ENCODE results near the gene SASH3. TPM values are rescaled to one million over a fixed set of nuclear protein-coding genes. Genes with fewer than 3 reads are reported as not detected.
A peak's percentile ranks its signal among the peaks of the same experiment; 100 is the strongest.
"Not testable (repeated sequence)": the region's sequence is repeated elsewhere in the genome, so short reads cannot be mapped to it uniquely, and the experiment has no call there.

The SASH3 gene
- polyA plus RNA-seq, 4 donors: 3.8 to 11.1 (median 7.8) TPM

DNA sequence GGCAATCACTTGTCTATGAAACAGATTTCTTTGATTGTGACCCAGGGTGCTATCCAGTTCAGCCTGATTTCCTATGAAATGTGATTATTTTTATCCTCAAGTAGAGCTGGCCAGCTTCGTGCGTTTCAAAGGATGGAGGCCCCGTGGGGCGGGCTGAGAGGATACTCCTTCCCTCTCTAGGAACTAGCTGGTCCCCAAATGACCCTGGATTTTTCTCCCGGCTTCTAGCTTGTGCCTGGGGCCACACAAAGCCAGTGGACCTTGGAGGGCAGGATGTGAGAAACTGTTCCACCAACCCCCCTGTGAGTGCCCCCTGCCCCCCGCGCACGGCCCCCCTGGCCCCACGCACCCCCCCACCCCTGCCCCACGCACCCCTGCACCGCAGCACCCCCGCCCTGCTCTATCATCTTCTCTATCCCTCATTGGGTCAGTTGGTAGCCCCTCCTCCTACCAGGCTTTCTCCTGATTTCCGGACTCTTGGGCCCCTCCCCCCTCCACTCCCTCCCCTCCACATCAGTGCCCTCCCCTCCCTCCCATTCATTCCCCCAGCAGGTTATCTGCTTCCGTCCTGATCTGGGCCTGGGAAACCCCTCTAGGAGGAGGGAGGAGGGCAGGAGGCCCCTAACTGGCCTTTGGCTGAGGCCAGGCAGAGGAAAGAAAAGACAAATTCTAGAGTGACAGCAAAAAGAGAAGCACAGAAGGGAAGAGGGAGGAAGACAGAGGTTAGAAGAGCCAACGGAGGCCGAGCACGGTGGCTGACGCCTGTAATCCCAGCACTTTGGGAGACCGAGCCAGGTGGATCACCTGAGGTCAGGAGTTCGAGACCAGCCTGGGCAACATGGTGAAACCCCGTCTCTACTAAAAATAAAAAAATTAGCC lies 37.6 kb upstream of the SASH3 start:
- 47 to 79% (median 62%) methylated on average over 17 to 21 of the region's 21 CpGs for WGBS, 3 donors
- Histone ChIP-seq H3K9me3 (ENCODE audit: control insufficient read depth in 2 of 2, insufficient read depth in 1 of 2, low read depth in 1 of 2, low read length in 1 of 2) (no peaks in the 10 kb centered on the region), H3K27ac (ENCODE audit: low read depth in 1 of 3, low read length in 2 of 3) (peak overlapping the region in 1 of 3 donors; percentile 20), H3K36me3 (ENCODE audit: control insufficient read depth in 3 of 3, insufficient read depth in 2 of 3, low read depth in 1 of 3, low read length in 3 of 3) (peaks cover 0 to 33% (median 0%) of the 10 kb centered on the region in 3 donors), H3K27me3 (ENCODE audit: control insufficient read depth in 3 of 3, insufficient read depth in 3 of 3, low read length in 3 of 3) (no peaks in the 10 kb centered on the region), H3K4me1 (ENCODE audit: control insufficient read depth in 3 of 3, insufficient read depth in 2 of 3, low read depth in 1 of 3, low read length in 2 of 3) (peaks cover 0 to 15% (median 0%) of the 10 kb centered on the region in 3 donors), H3K4me3 (ENCODE audit: low read depth in 1 of 3, low read length in 3 of 3) (no peak overlapping the region)
- FAIRE-seq: no peak
- DNase-seq: no peak

DNA sequence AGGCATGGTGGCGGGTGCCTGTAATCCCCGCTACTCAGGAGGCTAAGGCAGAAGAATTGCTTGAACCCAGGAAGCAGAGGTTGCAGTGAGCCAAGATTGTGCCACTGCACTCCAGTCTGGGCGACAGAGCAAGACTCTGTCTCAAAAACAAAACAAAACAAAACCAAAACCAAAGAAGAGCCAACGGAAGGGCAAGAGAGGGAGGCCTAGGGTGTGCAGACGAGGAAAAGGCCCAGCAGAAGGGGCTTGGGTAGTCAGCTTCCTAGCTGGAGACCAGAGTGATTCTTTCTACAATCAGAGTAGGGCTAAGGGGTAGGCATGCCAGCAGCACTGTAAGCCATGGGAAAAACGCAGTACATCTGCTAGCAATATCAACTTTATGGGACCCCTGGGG lies 37.0 kb upstream of the SASH3 start:
- FAIRE-seq; H3K27me3 ChIP-seq (ENCODE audit: control insufficient read depth in 3 of 3, insufficient read depth in 3 of 3, low read length in 3 of 3); DNase-seq; H3K9me3 ChIP-seq (ENCODE audit: control insufficient read depth in 2 of 2, insufficient read depth in 1 of 2, low read depth in 1 of 2, low read length in 1 of 2); H3K4me3 ChIP-seq (ENCODE audit: low read depth in 1 of 3, low read length in 3 of 3); H3K4me1 ChIP-seq (ENCODE audit: control insufficient read depth in 3 of 3, insufficient read depth in 2 of 3, low read depth in 1 of 3, low read length in 2 of 3); H3K27ac ChIP-seq (ENCODE audit: low read depth in 1 of 3, low read length in 2 of 3): not testable (repeated sequence)
- 73 to 75% (median 74%) methylated on average over 6 of the region's 6 CpGs for WGBS, 3 donors
- peaks cover 0 to 40% (median 0%) of the 10 kb centered on the region in 3 donors for H3K36me3 ChIP-seq (ENCODE audit: control insufficient read depth in 3 of 3, insufficient read depth in 2 of 3, low read depth in 1 of 3, low read length in 3 of 3)

DNA sequence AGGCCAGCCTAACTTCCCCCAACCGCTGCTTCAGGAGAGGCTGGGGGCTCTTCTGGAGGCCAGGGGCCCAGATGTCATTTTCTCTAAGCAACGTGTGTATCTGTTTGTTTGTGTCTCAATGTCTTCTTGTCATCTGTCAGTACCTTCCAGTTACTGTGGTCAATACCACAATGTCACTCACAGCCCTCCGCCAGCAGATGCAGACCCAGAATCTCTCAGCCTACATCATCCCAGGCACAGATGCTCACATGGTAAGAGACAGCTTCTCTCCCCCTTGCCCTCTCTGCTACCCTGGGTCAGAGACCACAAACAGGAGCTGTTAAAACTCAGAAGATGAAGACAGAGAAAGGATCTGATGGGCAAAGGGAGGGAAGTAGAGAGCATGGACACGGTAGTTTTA lies 35.9 kb upstream of the SASH3 start:
- FAIRE-seq: no peak
- no peak overlapping the region for H3K27ac ChIP-seq (ENCODE audit: low read depth in 1 of 3, low read length in 2 of 3)
- WGBS, 3 donors: 56 to 83% (median 75%) methylated on average over 4 of the region's 4 CpGs

GRCh38 chrX:129744861-129745321 lies 34.9 kb upstream of the SASH3 start:
- Histone ChIP-seq H3K36me3 (ENCODE audit: control insufficient read depth in 3 of 3, insufficient read depth in 2 of 3, low read depth in 1 of 3, low read length in 3 of 3) (peaks cover 0 to 40% (median 0%) of the 10 kb centered on the region in 3 donors), H3K27ac (ENCODE audit: low read depth in 1 of 3, low read length in 2 of 3) (no peak overlapping the region), H3K4me3 (ENCODE audit: low read depth in 1 of 3, low read length in 3 of 3) (no peak overlapping the region), H3K4me1 (ENCODE audit: control insufficient read depth in 3 of 3, insufficient read depth in 2 of 3, low read depth in 1 of 3, low read length in 2 of 3) (no peaks in the 10 kb centered on the region), H3K9me3 (ENCODE audit: control insufficient read depth in 2 of 2, insufficient read depth in 1 of 2, low read depth in 1 of 2, low read length in 1 of 2) (no peaks in the 10 kb centered on the region), H3K27me3 (ENCODE audit: control insufficient read depth in 3 of 3, insufficient read depth in 3 of 3, low read length in 3 of 3) (no peaks in the 10 kb centered on the region)
- 57 to 81% (median 72%) methylated on average over 10 of the region's 10 CpGs for WGBS, 3 donors
- DNase-seq: no peak
- FAIRE-seq: no peak

More for the DNA sequence above, 35.9 kb upstream of the SASH3 start:
- Histone ChIP-seq H3K27me3 (ENCODE audit: control insufficient read depth in 3 of 3, insufficient read depth in 3 of 3, low read length in 3 of 3) (no peaks in the 10 kb centered on the region), H3K36me3 (ENCODE audit: control insufficient read depth in 3 of 3, insufficient read depth in 2 of 3, low read depth in 1 of 3, low read length in 3 of 3) (peaks cover 0 to 40% (median 0%) of the 10 kb centered on the region in 3 donors), H3K4me3 (ENCODE audit: low read depth in 1 of 3, low read length in 3 of 3) (no peak overlapping the region), H3K4me1 (ENCODE audit: control insufficient read depth in 3 of 3, insufficient read depth in 2 of 3, low read depth in 1 of 3, low read length in 2 of 3) (no peaks in the 10 kb centered on the region), H3K9me3 (ENCODE audit: control insufficient read depth in 2 of 2, insufficient read depth in 1 of 2, low read depth in 1 of 2, low read length in 1 of 2) (no peaks in the 10 kb centered on the region)
- DNase-seq: no peak

- FAIRE-seq (no peak), DNase-seq (peak in 1 of 2 donors; percentile 46)
- Histone ChIP-seq H3K36me3 (ENCODE audit: control insufficient read depth in 3 of 3, insufficient read depth in 2 of 3, low read depth in 1 of 3, low read length in 3 of 3) (peaks cover 0 to 49% (median 0%) of the 10 kb centered on the region in 3 donors), H3K27ac (ENCODE audit: low read depth in 1 of 3, low read length in 2 of 3) (no peak overlapping the region), H3K27me3 (ENCODE audit: control insufficient read depth in 3 of 3, insufficient read depth in 3 of 3, low read length in 3 of 3) (no peaks in the 10 kb centered on the region), H3K9me3 (ENCODE audit: control insufficient read depth in 2 of 2, insufficient read depth in 1 of 2, low read depth in 1 of 2, low read length in 1 of 2) (no peaks in the 10 kb centered on the region), H3K4me1 (ENCODE audit: control insufficient read depth in 3 of 3, insufficient read depth in 2 of 3, low read depth in 1 of 3, low read length in 2 of 3) (no peaks in the 10 kb centered on the region), H3K4me3 (ENCODE audit: low read depth in 1 of 3, low read length in 3 of 3) (no peak overlapping the region)
- WGBS, 3 donors: 72 to 82% (median 72%) methylated on average over 7 of the region's 7 CpGs
These were observed 32.9 kb upstream of the SASH3 start for GRCh38 chrX:129746557-129747470.

DNA sequence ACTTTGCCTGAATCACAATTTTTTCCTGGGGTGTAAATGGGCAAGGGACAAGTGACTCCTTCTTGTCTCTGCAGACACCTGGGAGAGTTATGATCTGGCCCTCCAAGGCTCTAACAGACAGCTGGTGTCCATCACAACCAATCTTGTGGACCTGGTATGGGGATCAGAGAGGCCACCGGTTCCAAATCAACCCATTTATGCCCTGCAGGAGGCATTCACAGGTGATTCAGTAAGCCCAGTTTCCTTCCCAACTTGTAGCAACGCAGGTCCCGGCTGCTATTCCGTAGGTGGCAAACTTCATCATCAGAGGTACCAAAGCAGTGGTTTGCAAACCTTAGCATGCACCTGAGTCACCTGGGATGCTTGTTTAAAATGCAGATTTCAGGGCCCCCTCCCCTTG lies 32.2 kb upstream of the SASH3 start:
- no peaks in the 10 kb centered on the region for H3K9me3 ChIP-seq (ENCODE audit: control insufficient read depth in 2 of 2, insufficient read depth in 1 of 2, low read depth in 1 of 2, low read length in 1 of 2)
- H3K27ac ChIP-seq (ENCODE audit: low read depth in 1 of 3, low read length in 2 of 3): no peak overlapping the region
- DNase-seq (no peak), FAIRE-seq (no peak)
- H3K4me1 ChIP-seq (ENCODE audit: control insufficient read depth in 3 of 3, insufficient read depth in 2 of 3, low read depth in 1 of 3, low read length in 2 of 3): no peaks in the 10 kb centered on the region
- no peaks in the 10 kb centered on the region for H3K27me3 ChIP-seq (ENCODE audit: control insufficient read depth in 3 of 3, insufficient read depth in 3 of 3, low read length in 3 of 3)
- peaks cover 0 to 55% (median 0%) of the 10 kb centered on the region in 3 donors for H3K36me3 ChIP-seq (ENCODE audit: control insufficient read depth in 3 of 3, insufficient read depth in 2 of 3, low read depth in 1 of 3, low read length in 3 of 3)
- H3K4me3 ChIP-seq (ENCODE audit: low read depth in 1 of 3, low read length in 3 of 3): no peak overlapping the region
- 87 to 93% (median 93%) methylated on average over 4 of the region's 4 CpGs for WGBS, 3 donors

DNA sequence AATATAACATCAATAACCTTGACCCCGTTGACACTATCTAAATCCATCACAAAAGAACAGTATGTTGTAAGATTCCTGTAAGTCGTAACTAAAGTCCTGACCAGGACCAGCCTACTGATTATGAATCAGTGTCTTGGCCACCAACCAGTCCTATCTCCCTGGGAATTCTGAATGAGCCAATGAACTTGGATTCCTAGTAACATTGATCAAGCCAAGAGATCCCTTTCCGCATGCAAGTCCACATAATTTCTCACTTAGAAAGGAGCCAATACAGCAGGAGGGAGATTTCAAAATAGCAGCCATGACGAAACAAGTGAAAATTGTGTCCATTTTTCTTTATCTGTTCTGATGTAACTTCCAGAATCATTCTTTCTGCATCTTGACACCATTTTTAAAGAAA lies 31.4 kb upstream of the SASH3 start:
- 63 to 70% (median 64%) methylated on average over 4 of the region's 4 CpGs for WGBS, 3 donors

GRCh38 chrX:129749069-129749468 lies 30.7 kb upstream of the SASH3 start:
- H3K36me3 ChIP-seq (ENCODE audit: control insufficient read depth in 3 of 3, insufficient read depth in 2 of 3, low read depth in 1 of 3, low read length in 3 of 3): peaks cover 0 to 55% (median 0%) of the 10 kb centered on the region in 3 donors
- no peaks in the 10 kb centered on the region for H3K9me3 ChIP-seq (ENCODE audit: control insufficient read depth in 2 of 2, insufficient read depth in 1 of 2, low read depth in 1 of 2, low read length in 1 of 2)
- FAIRE-seq: no peak
- H3K27me3 ChIP-seq (ENCODE audit: control insufficient read depth in 3 of 3, insufficient read depth in 3 of 3, low read length in 3 of 3): no peaks in the 10 kb centered on the region
- H3K27ac ChIP-seq (ENCODE audit: low read depth in 1 of 3, low read length in 2 of 3): no peak overlapping the region
- DNase-seq: no peak
- 56 to 87% (median 76%) methylated on average over 2 of the region's 2 CpGs for WGBS, 3 donors
- no peaks in the 10 kb centered on the region for H3K4me1 ChIP-seq (ENCODE audit: control insufficient read depth in 3 of 3, insufficient read depth in 2 of 3, low read depth in 1 of 3, low read length in 2 of 3)
- no peak overlapping the region for H3K4me3 ChIP-seq (ENCODE audit: low read depth in 1 of 3, low read length in 3 of 3)

More for the DNA sequence above, 31.4 kb upstream of the SASH3 start:
- H3K9me3 ChIP-seq (ENCODE audit: control insufficient read depth in 2 of 2, insufficient read depth in 1 of 2, low read depth in 1 of 2, low read length in 1 of 2): no peaks in the 10 kb centered on the region
- no peak overlapping the region for H3K4me3 ChIP-seq (ENCODE audit: low read depth in 1 of 3, low read length in 3 of 3)
- no peaks in the 10 kb centered on the region for H3K27me3 ChIP-seq (ENCODE audit: control insufficient read depth in 3 of 3, insufficient read depth in 3 of 3, low read length in 3 of 3)
- H3K4me1 ChIP-seq (ENCODE audit: control insufficient read depth in 3 of 3, insufficient read depth in 2 of 3, low read depth in 1 of 3, low read length in 2 of 3): no peaks in the 10 kb centered on the region
- H3K27ac ChIP-seq (ENCODE audit: low read depth in 1 of 3, low read length in 2 of 3): peak overlapping the region in 1 of 3 donors; percentile 11
- no peak for DNase-seq
- H3K36me3 ChIP-seq (ENCODE audit: control insufficient read depth in 3 of 3, insufficient read depth in 2 of 3, low read depth in 1 of 3, low read length in 3 of 3): peaks cover 0 to 59% (median 0%) of the 10 kb centered on the region in 3 donors
- FAIRE-seq: no peak
